H1 (cell line): Measurements from ENCODE around the gene ATG7. TPM values are rescaled to one million over a fixed set of nuclear protein-coding genes. Genes with fewer than 3 reads are reported as not detected.
A peak's percentile ranks its signal among the peaks of the same experiment; 100 is the strongest.

Experiments
- CTCF ChIA-PET: fragments of 300-600 bp; sonication (Branson Sonifier 250); formaldehyde crosslinking; loops from one replicate; lab custom pipeline; 2021; ENCODE audit not compliant: partially characterized antibody; lab: Charles Lee
- POLR2A ChIA-PET: fragments of 300-600 bp; sonication (Branson Sonifier 250); formaldehyde crosslinking; loops from one replicate; lab custom pipeline; 2021; ENCODE audit warnings: inconsistent platforms; ENCODE audit not compliant: partially characterized antibody; lab: Charles Lee
- DNase-seq, 2 experiments: peaks; one replicate each; pipeline versions ENCODE4 v3.0.0 to v3.0.0-alpha.2; 2010 to 2022; ENCODE audit warnings: low spot score in 2 of 2, low read depth in 1 of 2, mixed read lengths in 1 of 2
- FAIRE-seq: peaks from 2 replicates; lab custom pipeline; 2011; peaks lifted over from hg19 to GRCh38; lab: Jason Lieb, UNC
- H2AFZ ChIP-seq: 2 replicates; pipeline ENCODE4 v1.8.1; 2012; ENCODE audit warnings: low read length, inconsistent platforms
- H2AK5ac ChIP-seq: 2 replicates; pipeline ENCODE4 v1.6.1; 2013; ENCODE audit warnings: low read depth, low read length
- H2BK120ac ChIP-seq: replicated peaks from 2 replicates; pipeline ENCODE3; 2013; ENCODE audit warnings: low read depth, low read length, inconsistent platforms
- H2BK12ac ChIP-seq: 2 replicates; pipeline ENCODE4 v1.6.1; 2013; ENCODE audit warnings: low read depth, low read length
- H2BK15ac ChIP-seq: 2 replicates; pipeline ENCODE4 v1.6.1; 2013; ENCODE audit warnings: low read length
- H2BK20ac ChIP-seq: 2 replicates; pipeline ENCODE4 v1.6.1; 2013; ENCODE audit warnings: low read length
- H2BK5ac ChIP-seq: 2 replicates; pipeline ENCODE4 v1.6.1; 2013; ENCODE audit warnings: low read depth, low read length
- H3K14ac ChIP-seq: 2 replicates; pipeline ENCODE4 v1.6.1; 2013; ENCODE audit warnings: inconsistent platforms; ENCODE audit not compliant: insufficient read length
- H3K18ac ChIP-seq: 2 replicates; pipeline ENCODE4 v1.6.1; 2013; ENCODE audit warnings: low read length; ENCODE audit errors: extremely low read depth
- H3K23ac ChIP-seq: 2 replicates; pipeline ENCODE4 v1.6.1; 2013; ENCODE audit warnings: inconsistent platforms; ENCODE audit not compliant: insufficient read length
- H3K23me2 ChIP-seq: 2 replicates; pipeline ENCODE4 v1.6.1; 2013; ENCODE audit warnings: low read depth, low read length
- H3K27ac ChIP-seq: 2 replicates; pipeline ENCODE4 v1.6.1; 2011; ENCODE audit warnings: low read depth, low read length, inconsistent platforms
- H3K27me3 ChIP-seq, 4 experiments: replicated peaks in 1 of 4; 1 replicate in 1 of 4; 2 replicates in 3 of 4; pipeline versions ENCODE4 v1.6.1 to v1.8.1; 2011 to 2013; ENCODE audit warnings: low read length in 3 of 4, mild to moderate bottlenecking in 3 of 4, inconsistent platforms in 2 of 4, mixed read lengths in 2 of 4, moderate library complexity in 1 of 4; ENCODE audit not compliant: control insufficient read depth in 3 of 4, insufficient read depth in 3 of 4; ENCODE audit errors: extremely low read depth in 1 of 4
- H3K36me3 ChIP-seq, 4 experiments: 2 replicates each; pipeline versions ENCODE4 v1.6.1 to v1.8.1; 2011 to 2013; ENCODE audit warnings: mild to moderate bottlenecking in 4 of 4, low read length in 3 of 4, moderate library complexity in 2 of 4, control low read depth in 1 of 4, inconsistent platforms in 1 of 4; ENCODE audit not compliant: insufficient read depth in 4 of 4, control insufficient read depth in 2 of 4
- H3K4ac ChIP-seq: replicated peaks from 2 replicates; pipeline ENCODE3; 2013; ENCODE audit warnings: low read length, low read depth, mixed read lengths, inconsistent platforms; ENCODE audit not compliant: insufficient read length
- H3K4me1 ChIP-seq, 4 experiments: replicated peaks in 1 of 4; 1 replicate in 1 of 4; 2 replicates in 3 of 4; pipeline versions ENCODE4 v1.6.1 to v1.8.1; 2011 to 2013; ENCODE audit warnings: low read length in 3 of 4, inconsistent platforms in 2 of 4, mixed read lengths in 1 of 4; ENCODE audit not compliant: insufficient read depth in 4 of 4, control insufficient read depth in 3 of 4
- H3K4me2 ChIP-seq, 2 experiments: 2 replicates each; pipeline versions ENCODE4 v1.6.1 to v1.8.1; 2011 to 2013; ENCODE audit warnings: low read depth in 2 of 2, low read length in 2 of 2, control low read depth in 1 of 2, inconsistent platforms in 1 of 2, mild to moderate bottlenecking in 1 of 2; ENCODE audit not compliant: insufficient read depth in 1 of 2
- H3K4me3 ChIP-seq, 4 experiments: fragments of 200-600, 300-600 bp in 1 of 4; sonication (generic), shearing (Covaris generic), sonication (Bioruptor Twin) in 1 of 4; 2 replicates each; pipeline versions ENCODE4 v1.5.1 to v1.8.1; 2011 to 2016; ENCODE audit warnings: low read length in 4 of 4, low read depth in 3 of 4, control low read depth in 2 of 4, inconsistent platforms in 2 of 4, mild to moderate bottlenecking in 2 of 4, mixed read lengths in 1 of 4, moderate library complexity in 1 of 4; ENCODE audit not compliant: insufficient read depth in 2 of 4; ENCODE audit errors: extremely low read depth in 1 of 4
- H3K56ac ChIP-seq: replicated peaks from 2 replicates; pipeline ENCODE3; 2013; ENCODE audit warnings: low read depth, mild to moderate bottlenecking, mixed read lengths, low read length, inconsistent platforms; ENCODE audit not compliant: insufficient read length
- H3K79me1 ChIP-seq: 2 replicates; pipeline ENCODE4 v1.6.1; 2013; ENCODE audit warnings: low read depth, low read length, control low read depth
- H3K79me2 ChIP-seq, 2 experiments: 2 replicates each; pipeline versions ENCODE4 v1.6.1 to v1.8.1; 2012 to 2013; ENCODE audit warnings: low read length in 2 of 2, mild to moderate bottlenecking in 2 of 2, inconsistent platforms in 1 of 2; ENCODE audit not compliant: insufficient read depth in 2 of 2, control insufficient read depth in 1 of 2
- H3K9ac ChIP-seq, 4 experiments: replicated peaks in 1 of 4; 1 replicate in 1 of 4; 2 replicates in 3 of 4; pipeline versions ENCODE4 v1.6.1 to v1.8.1; 2011 to 2013; ENCODE audit warnings: low read depth in 3 of 4, low read length in 3 of 4, control low read depth in 2 of 4, mild to moderate bottlenecking in 2 of 4, moderate library complexity in 2 of 4, inconsistent platforms in 1 of 4; ENCODE audit errors: extremely low read depth in 1 of 4
- H3K9me3 ChIP-seq, 2 experiments: 2 replicates each; pipeline versions ENCODE4 v1.6.1 to v1.8.1; 2012 to 2013; ENCODE audit warnings: mild to moderate bottlenecking in 2 of 2, moderate library complexity in 2 of 2, control low read depth in 1 of 2, inconsistent platforms in 1 of 2, low read depth in 1 of 2, low read length in 1 of 2, mixed read lengths in 1 of 2; ENCODE audit not compliant: insufficient read depth in 2 of 2
- H4K20me1 ChIP-seq, 2 experiments: replicated peaks in 1 of 2; 2 replicates each; pipeline versions ENCODE3 to v1.8.1; 2011 to 2013; ENCODE audit warnings: inconsistent platforms in 2 of 2, low read length in 2 of 2, mild to moderate bottlenecking in 1 of 2; ENCODE audit not compliant: insufficient read depth in 2 of 2, control insufficient read depth in 1 of 2
- H4K5ac ChIP-seq: 2 replicates; pipeline ENCODE4 v1.6.1; 2013; ENCODE audit warnings: low read length, low read depth, mixed read lengths, inconsistent platforms; ENCODE audit not compliant: insufficient read length
- H4K8ac ChIP-seq: 2 replicates; pipeline ENCODE4 v1.8.0; 2013; ENCODE audit warnings: mild to moderate bottlenecking, moderate library complexity, low read length, inconsistent platforms; ENCODE audit not compliant: insufficient read depth; ENCODE audit errors: extremely low read depth
- H4K91ac ChIP-seq: replicated peaks from 2 replicates; pipeline ENCODE3; 2013; ENCODE audit warnings: low read length, mixed read lengths, inconsistent platforms; ENCODE audit not compliant: insufficient read length
- BACH1 ChIP-seq: IDR thresholded peaks from 2 replicates; pipeline ENCODE4 v1.6.1; 2012; ENCODE audit warnings: low read length, improper control_type of control experiment
- FOSL1 ChIP-seq: IDR thresholded peaks from 2 replicates; pipeline ENCODE4 v1.6.1; 2011; ENCODE audit warnings: mild to moderate bottlenecking, low read depth, low read length, moderate library complexity; ENCODE audit not compliant: insufficient read depth
- JUN ChIP-seq: IDR thresholded peaks from 2 replicates; pipeline ENCODE4 v1.6.1; 2011; ENCODE audit warnings: low read depth, mild to moderate bottlenecking, improper control_type of control experiment, low read length
- KDM4A ChIP-seq: IDR thresholded peaks from one replicate; pipeline ENCODE4 v1.7.1; 2012; ENCODE audit warnings: low read depth, mild to moderate bottlenecking, moderate library complexity, low read length, inconsistent platforms; ENCODE audit not compliant: severe bottlenecking
- POU5F1 ChIP-seq: IDR thresholded peaks from 2 replicates; pipeline ENCODE4 v1.6.1; 2011; ENCODE audit warnings: low read depth, mild to moderate bottlenecking, low read length, moderate library complexity
- SRF ChIP-seq: IDR thresholded peaks from 2 replicates; pipeline ENCODE4 v1.6.1; 2011; ENCODE audit warnings: mild to moderate bottlenecking, low read depth, low read length, moderate library complexity
- TBP ChIP-seq: IDR thresholded peaks from 2 replicates; pipeline ENCODE4 v1.6.1; 2011; ENCODE audit warnings: low read depth, low read length, improper control_type of control experiment
- WGBS, 2 experiments: shearing (Covaris generic) in 1 of 2; methylation state at CpG; one replicate each; pipeline versions ENCODE4 v1.1.6 to v1.1.7; 2013 to 2015; ENCODE audit warnings: low lambda C conversion rate in 2 of 2, mixed read lengths in 2 of 2, inconsistent platforms in 1 of 2, low coverage in 1 of 2, missing lambda C conversion rate in 1 of 2; ENCODE audit not compliant: insufficient replicate concordance in 2 of 2, insufficient coverage in 1 of 2, insufficient read length in 1 of 2; ENCODE audit errors: extremely low coverage in 1 of 2, missing lambda C conversion rate in 1 of 2; 5-methylcytosine and 5-hydroxymethylcytosine counted together
- polyA plus RNA-seq, 7 experiments: library from polyadenylated mRNA; depleted of rRNA in 3 of 7; stranded (reverse) in 5 of 7; unstranded in 2 of 7; fragments of >200 nt in 5 of 7; fragments of 200-250 nt in 2 of 7; gene quantifications; 1 replicate in 5 of 7; 2 replicates in 1 of 7; 4 replicates in 1 of 7; pipeline versions ENCODE4 v1.2.1 to v1.2.3, GENCODE V29; 2011 to 2013; ENCODE audit warnings: missing spikeins in 2 of 7, mixed read lengths in 2 of 7
- total RNA-seq: library from RNA; stranded (reverse); fragmentation: NEBNext Ultra II Directional; extraction: Animal tissue kit (Norgen Biotek cat#: 25700); gene quantifications from 2 replicates; pipeline ENCODE4 v1.2.1, GENCODE V29; 2021

Gene ATG7
- total and polyA plus RNA-seq, 2 of the 8 experiments (the other 6 are each of a cell fraction or from before 2014, with no cell fraction given): 15.0 to 19.1 TPM

DNA sequence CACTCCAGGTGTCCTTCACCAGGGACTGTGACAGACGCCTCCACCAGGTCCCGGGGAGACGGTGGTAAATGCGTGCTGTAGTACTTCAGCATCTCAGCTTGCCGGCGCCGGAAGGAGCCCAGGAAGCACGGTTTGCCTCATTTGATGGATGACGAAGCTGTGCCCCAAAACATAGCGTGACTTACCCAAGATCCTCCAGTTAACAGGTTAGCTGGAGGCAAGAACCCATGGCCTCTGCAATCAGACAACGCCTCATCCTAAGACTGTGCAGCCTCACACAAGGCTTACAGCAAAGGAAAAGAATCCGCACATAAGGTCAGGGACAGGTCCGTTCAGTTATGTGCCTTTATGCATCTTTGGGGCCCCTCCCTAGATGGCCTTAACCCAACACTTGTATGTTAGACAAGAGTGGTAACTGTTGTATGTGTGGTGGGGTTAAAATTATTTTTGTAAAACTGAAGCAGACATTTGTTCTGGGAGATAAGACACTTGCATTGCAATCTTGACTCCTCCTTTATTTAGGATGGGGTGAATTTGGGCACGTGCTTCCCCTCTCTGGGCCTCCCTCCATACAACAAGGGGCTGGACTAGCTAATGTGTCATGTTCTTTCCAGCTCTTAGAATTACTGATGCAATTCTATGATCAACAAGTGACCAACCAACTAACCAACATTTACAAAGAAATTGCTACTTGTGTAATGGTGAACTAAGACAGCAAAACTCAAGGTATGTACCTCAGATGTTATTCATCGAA is 332.1 kb downstream of the ATG7 start:
- DNase-seq: no peak
- Histone ChIP-seq H3K9ac (no peak overlapping the region), H3K23me2 (no peaks in the 10 kb centered on the region), H3K4ac (no peak overlapping the region), H3K9me3 (no peaks in the 10 kb centered on the region), H3K18ac (no peak overlapping the region), H3K27ac (no peak overlapping the region), H4K8ac (no peak overlapping the region), H3K36me3 (peaks cover 0 to 7% (median 5%) of the 10 kb centered on the region in 4 experiments; a peak in 3 of 8 replicates), H3K4me3 (no peak overlapping the region), H2AFZ (no peak overlapping the region), H3K56ac (no peak overlapping the region), H3K4me2 (peak overlapping the region in 1 of 2 experiments; percentile 14; a peak in 1 of 4 replicates), H3K23ac (no peak overlapping the region), H3K79me1 (peaks cover 2% of the 10 kb centered on the region), H3K27me3 (no peaks in the 10 kb centered on the region), H3K79me2 (peaks cover 3 to 74% of the 10 kb centered on the region in 2 experiments; a peak in 3 of 4 replicates), H4K20me1 (peaks cover 4 to 7% of the 10 kb centered on the region in 2 experiments), H3K4me1 (peaks cover 4 to 21% (median 17%) of the 10 kb centered on the region in 4 experiments), H2AK5ac (peak overlapping the region; percentile 72; the same call in 1 of the 2 replicates), H2BK12ac (peak overlapping the region; percentile 50; the same call in 1 of the 2 replicates), H4K91ac (no peak overlapping the region), H4K5ac (no peak overlapping the region), H2BK20ac (no peak overlapping the region), H2BK15ac (no peak overlapping the region), H2BK5ac (no peak overlapping the region), H3K14ac (no peak overlapping the region), H2BK120ac (no peak overlapping the region)
- TF ChIP-seq POU5F1: no peak
- no peak for TF ChIP-seq KDM4A
- no peak for TF ChIP-seq TBP
- TF ChIP-seq FOSL1: no peak
- no peak for TF ChIP-seq BACH1
- TF ChIP-seq SRF: no peak
- TF ChIP-seq JUN: no peak
- FAIRE-seq: no peak
- CTCF ChIA-PET: no interaction called here
- 75% methylated on average over 11 of the region's 15 CpGs; no CpG with 5 or more reads in 1 of the 2 experiments for WGBS, 2 experiments
- POLR2A ChIA-PET: no interaction called here
